ENCODE measurements around the gene DENND4A.
"Not testable (repeated sequence)": the region's sequence is repeated elsewhere in the genome, so short reads cannot be mapped to it uniquely, and the experiment has no call there.

DENND4A gene

GRCh38 chr15:65787260-65787659 lies 4.8 kb downstream of the DENND4A start:
- TF ChIP-seq, protein P1, sequence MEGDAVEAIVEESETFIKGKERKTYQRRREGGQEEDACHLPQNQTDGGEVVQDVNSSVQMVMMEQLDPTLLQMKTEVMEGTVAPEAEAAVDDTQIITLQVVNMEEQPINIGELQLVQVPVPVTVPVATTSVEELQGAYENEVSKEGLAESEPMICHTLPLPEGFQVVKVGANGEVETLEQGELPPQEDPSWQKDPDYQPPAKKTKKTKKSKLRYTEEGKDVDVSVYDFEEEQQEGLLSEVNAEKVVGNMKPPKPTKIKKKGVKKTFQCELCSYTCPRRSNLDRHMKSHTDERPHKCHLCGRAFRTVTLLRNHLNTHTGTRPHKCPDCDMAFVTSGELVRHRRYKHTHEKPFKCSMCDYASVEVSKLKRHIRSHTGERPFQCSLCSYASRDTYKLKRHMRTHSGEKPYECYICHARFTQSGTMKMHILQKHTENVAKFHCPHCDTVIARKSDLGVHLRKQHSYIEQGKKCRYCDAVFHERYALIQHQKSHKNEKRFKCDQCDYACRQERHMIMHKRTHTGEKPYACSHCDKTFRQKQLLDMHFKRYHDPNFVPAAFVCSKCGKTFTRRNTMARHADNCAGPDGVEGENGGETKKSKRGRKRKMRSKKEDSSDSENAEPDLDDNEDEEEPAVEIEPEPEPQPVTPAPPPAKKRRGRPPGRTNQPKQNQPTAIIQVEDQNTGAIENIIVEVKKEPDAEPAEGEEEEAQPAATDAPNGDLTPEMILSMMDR (IDR thresholded peaks at IDR 0.05; ENCODE audit: insufficient read depth, low read depth, low read length, missing control alignments): no peak
- no peak for DNase-seq (ENCODE audit: low read depth)
- H3K4me3 ChIP-seq (ENCODE audit: low read depth, low read length): peak overlapping the region; percentile 50

- TF ChIP-seq, protein P1 (IDR thresholded peaks at IDR 0.05; ENCODE audit: insufficient read depth, low read depth, low read length, missing control alignments): no peak
- DNase-seq (ENCODE audit: low read depth): no peak
- no peak overlapping the region for H3K4me3 ChIP-seq (ENCODE audit: low read depth, low read length)
Measured at GRCh38 chr15:65785151-65785550, 6.9 kb downstream of the DENND4A start.

DNA sequence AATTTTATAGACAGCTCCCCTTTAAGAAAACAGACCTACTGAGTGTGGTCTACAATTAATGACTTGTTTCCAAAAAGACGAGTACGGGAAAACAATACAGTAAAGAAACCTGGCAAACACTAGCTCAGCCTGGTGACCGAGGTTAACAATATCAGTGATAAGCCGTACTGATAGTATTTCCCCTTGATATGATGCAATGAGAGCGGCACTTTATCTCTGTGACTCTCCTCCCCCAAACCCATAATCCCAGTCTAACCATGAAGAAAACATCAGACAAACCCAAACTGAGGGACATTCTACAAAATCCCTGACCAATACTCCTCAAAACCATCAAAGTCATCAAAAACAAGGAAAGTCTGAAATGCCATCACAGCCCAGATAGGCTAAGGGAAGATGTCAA lies 8.2 kb downstream of the DENND4A start:
- no peak overlapping the region for H3K4me3 ChIP-seq (ENCODE audit: low read depth, low read length)
- TF ChIP-seq, protein P1 (IDR thresholded peaks at IDR 0.05; ENCODE audit: insufficient read depth, low read depth, low read length, missing control alignments): no peak
- DNase-seq (ENCODE audit: low read depth): no peak

- no peak overlapping the region for H3K4me3 ChIP-seq (ENCODE audit: low read depth, low read length)
- no peak for DNase-seq (ENCODE audit: low read depth)
- TF ChIP-seq, protein P1 (IDR thresholded peaks at IDR 0.05; ENCODE audit: insufficient read depth, low read depth, low read length, missing control alignments): no peak
Measured at GRCh38 chr15:65782096-65782495, 10.0 kb downstream of the DENND4A start.

DNA sequence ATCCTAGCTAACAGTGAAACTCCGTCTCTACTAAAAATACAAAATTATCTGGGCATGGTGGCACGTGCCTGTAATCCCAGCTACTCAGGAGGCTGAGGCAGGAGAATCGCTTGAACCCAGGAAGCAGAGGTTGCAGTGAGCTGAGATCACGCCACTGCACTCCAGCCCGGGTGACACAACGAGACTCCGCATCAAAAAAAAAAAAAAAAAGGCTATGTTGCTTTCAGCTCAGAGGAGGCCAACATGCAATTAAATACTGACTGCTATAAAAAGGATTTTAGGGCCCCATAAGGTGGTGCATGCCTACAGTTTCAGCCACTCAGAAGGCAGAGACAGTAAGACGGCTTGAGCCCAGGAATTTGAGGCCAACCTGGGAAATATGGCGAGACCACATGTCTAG lies 13.4 kb downstream of the DENND4A start:
- not testable (repeated sequence) for H3K4me3 ChIP-seq (ENCODE audit: low read depth, low read length); DNase-seq (ENCODE audit: low read depth)

GRCh38 chr15:65778269-65778668 lies 13.8 kb downstream of the DENND4A start:
- TF ChIP-seq, protein P1 (IDR thresholded peaks at IDR 0.05; ENCODE audit: insufficient read depth, low read depth, low read length, missing control alignments): no peak
- no peak for DNase-seq (ENCODE audit: low read depth)
- no peak overlapping the region for H3K4me3 ChIP-seq (ENCODE audit: low read depth, low read length)

DNA sequence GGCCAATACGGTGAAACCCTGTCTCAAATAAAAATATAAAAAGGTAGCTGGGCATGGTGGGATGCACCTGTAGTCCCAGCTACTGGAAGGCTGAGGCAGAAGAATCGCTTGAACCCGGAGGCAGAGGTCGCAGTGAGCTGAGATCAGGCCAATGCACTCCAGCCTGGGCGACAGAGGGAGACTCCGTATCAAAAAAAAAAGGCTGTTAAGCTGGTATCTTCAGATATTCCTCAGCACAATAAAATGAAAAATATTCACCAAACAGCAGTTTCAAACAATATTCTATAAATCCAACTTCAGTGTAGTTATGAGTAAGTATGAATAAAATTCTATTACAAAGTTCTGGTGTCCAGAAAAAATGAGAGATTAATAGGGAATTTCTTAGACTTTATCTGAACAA lies 14.2 kb downstream of the DENND4A start:
- DNase-seq (ENCODE audit: low read depth): no peak
- TF ChIP-seq, protein P1 (IDR thresholded peaks at IDR 0.05; ENCODE audit: insufficient read depth, low read depth, low read length, missing control alignments): no peak

More for the DNA sequence above, 14.2 kb downstream of the DENND4A start:
- H3K4me3 ChIP-seq (ENCODE audit: low read depth, low read length): no peak overlapping the region
